IMR-90 (cell line): ENCODE measurements around the gene ALS2. TPM values are rescaled to one million over a fixed set of nuclear protein-coding genes. Genes with fewer than 3 reads are reported as not detected.

Experiments used
- ATAC-seq: fragments of 200-7000 bp; cut with Tn5 transposase; 2 replicates; pipeline ENCODE4 v1.9.1; 2020; ENCODE audit warnings: low read depth, mild to moderate bottlenecking, moderate library complexity
- BruUV-seq: library from RNA; stranded (reverse); fragments of 400-500 nt; replicated peaks from 2 replicates; lab custom pipeline; 2021; lab: Mats Ljungman, UMichigan
- CTCF ChIA-PET: fragments of 300-600 bp; formaldehyde crosslinking; extraction: SDS; loops from one replicate; lab custom pipeline; 2021; ENCODE audit warnings: antibody characterized with exemption; lab: Yijun Ruan, JAX
- POLR2A ChIA-PET: fragments of 300-600 bp; sonication (Branson Sonifier 250); formaldehyde crosslinking; loops from one replicate; lab custom pipeline; 2022; ENCODE audit warnings: antibody characterized with exemption; ENCODE audit not compliant: unreplicated experiment; lab: Charles Lee
- DNase-seq: peaks from one replicate; pipeline ENCODE4 v3.0.0; 2013
- H2AFZ ChIP-seq: replicated peaks from 2 replicates; pipeline ENCODE3; 2013; ENCODE audit warnings: low read length, mild to moderate bottlenecking; ENCODE audit not compliant: poor library complexity
- H2AK5ac ChIP-seq: 2 replicates; pipeline ENCODE4 v1.6.1; 2013; ENCODE audit warnings: low read depth, low read length, inconsistent platforms
- H2AK9ac ChIP-seq: replicated peaks from 2 replicates; pipeline ENCODE3; 2013; ENCODE audit warnings: mild to moderate bottlenecking, low read depth, low read length, moderate library complexity; ENCODE audit not compliant: poor library complexity
- H2BK120ac ChIP-seq: 2 replicates; pipeline ENCODE4 v1.6.1; 2013; ENCODE audit warnings: low read depth, low read length, inconsistent platforms
- H2BK15ac ChIP-seq: 3 replicates; pipeline ENCODE4 v1.6.1; 2013; ENCODE audit warnings: low read depth, low read length, inconsistent platforms
- H2BK20ac ChIP-seq: 2 replicates; pipeline ENCODE4 v1.6.1; 2013; ENCODE audit warnings: low read depth, mild to moderate bottlenecking, inconsistent platforms, low read length, moderate library complexity
- H2BK5ac ChIP-seq: 2 replicates; pipeline ENCODE4 v1.6.1; 2013; ENCODE audit warnings: mild to moderate bottlenecking, low read depth, low read length, inconsistent platforms; ENCODE audit not compliant: poor library complexity, severe bottlenecking
- H3K14ac ChIP-seq: replicated peaks from 2 replicates; pipeline ENCODE4 v1.6.1; 2013; ENCODE audit warnings: low read depth, low read length, inconsistent platforms
- H3K18ac ChIP-seq: 2 replicates; pipeline ENCODE4 v1.6.1; 2013; ENCODE audit warnings: low read depth, low read length, control low read depth
- H3K23ac ChIP-seq: 2 replicates; pipeline ENCODE4 v1.6.1; 2013; ENCODE audit warnings: low read depth, low read length, inconsistent platforms
- H3K27ac ChIP-seq: 2 replicates; pipeline ENCODE4 v1.5.1; 2013; ENCODE audit warnings: mild to moderate bottlenecking, control low read depth, low read length; ENCODE audit not compliant: insufficient read depth
- H3K27me3 ChIP-seq: 2 replicates; pipeline ENCODE4 v1.6.1; 2013; ENCODE audit warnings: low read length; ENCODE audit not compliant: control insufficient read depth, insufficient read depth
- H3K36me3 ChIP-seq: 2 replicates; pipeline ENCODE4 v1.6.1; 2013; ENCODE audit warnings: low read length, mixed read lengths; ENCODE audit not compliant: control insufficient read depth, insufficient read depth
- H3K4ac ChIP-seq: 2 replicates; pipeline ENCODE4 v1.6.1; 2013; ENCODE audit warnings: low read depth, low read length, inconsistent platforms
- H3K4me1 ChIP-seq: 2 replicates; pipeline ENCODE4 v1.6.1; 2013; ENCODE audit warnings: low read length, mixed read lengths; ENCODE audit not compliant: control insufficient read depth, insufficient read depth
- H3K4me2 ChIP-seq: 2 replicates; pipeline ENCODE4 v1.6.1; 2013; ENCODE audit warnings: low read depth, mild to moderate bottlenecking, control low read depth, low read length, moderate library complexity
- H3K4me3 ChIP-seq: 2 replicates; pipeline ENCODE4 v1.5.1; 2013; ENCODE audit warnings: low read depth, mild to moderate bottlenecking, control low read depth, low read length, moderate library complexity; ENCODE audit not compliant: insufficient read depth
- H3K56ac ChIP-seq: 2 replicates; pipeline ENCODE4 v1.6.1; 2013; ENCODE audit warnings: low read length, inconsistent platforms; ENCODE audit not compliant: insufficient read depth; ENCODE audit errors: extremely low read depth
- H3K79me1 ChIP-seq, 2 experiments: 2 replicates each; pipeline ENCODE4 v1.6.1; 2013; ENCODE audit warnings: low read length in 2 of 2, inconsistent platforms in 1 of 2, low read depth in 1 of 2
- H3K9ac ChIP-seq: 2 replicates; pipeline ENCODE4 v1.6.1; 2013; ENCODE audit warnings: low read depth, low read length, control low read depth
- H3K9me1 ChIP-seq: 2 replicates; pipeline ENCODE4 v1.6.1; 2013; ENCODE audit warnings: low read length, inconsistent platforms; ENCODE audit not compliant: insufficient read depth
- H3K9me3 ChIP-seq: 2 replicates; pipeline ENCODE4 v1.6.1; 2013; ENCODE audit warnings: low read length; ENCODE audit not compliant: control insufficient read depth, insufficient read depth
- H4K20me1 ChIP-seq: 2 replicates; pipeline ENCODE4 v1.6.1; 2013; ENCODE audit warnings: low read length, inconsistent platforms; ENCODE audit not compliant: insufficient read depth
- H4K5ac ChIP-seq: 2 replicates; pipeline ENCODE4 v1.6.1; 2013; ENCODE audit warnings: mild to moderate bottlenecking, low read depth, low read length, control low read depth
- H4K8ac ChIP-seq, 2 experiments: 2 replicates each; pipeline ENCODE4 v1.6.1; 2013; ENCODE audit warnings: low read depth in 2 of 2, low read length in 2 of 2, control low read depth in 1 of 2, inconsistent platforms in 1 of 2
- H4K91ac ChIP-seq: 2 replicates; pipeline ENCODE4 v1.6.1; 2013; ENCODE audit warnings: low read depth, low read length, inconsistent platforms; ENCODE audit not compliant: insufficient read depth
- BHLHE40 ChIP-seq: fragments of 150-350 bp; IDR thresholded peaks from 2 replicates; pipeline ENCODE4 v1.6.1; 2016; ENCODE audit warnings: mild to moderate bottlenecking, low read depth, low read length
- CHD1 ChIP-seq: IDR thresholded peaks from 2 replicates; pipeline ENCODE4 v1.6.1; 2012; ENCODE audit warnings: low read depth, low read length, improper control_type of control experiment
- CTCF ChIP-seq: conservative IDR thresholded peaks from 2 replicates; pipeline ENCODE4 v1.5.1; 2012; ENCODE audit warnings: mild to moderate bottlenecking, low read depth, low read length, improper control_type of control experiment
- FOS ChIP-seq: fragments of 150-350 bp; IDR thresholded peaks from 2 replicates; pipeline ENCODE4 v1.6.1; 2016; ENCODE audit warnings: low read depth, low read length
- MAFK ChIP-seq: IDR thresholded peaks from 2 replicates; pipeline ENCODE4 v1.6.1; 2012; ENCODE audit warnings: low read depth, low read length, improper control_type of control experiment
- MAZ ChIP-seq: IDR thresholded peaks from 2 replicates; pipeline ENCODE4 v1.6.1; 2012; ENCODE audit warnings: low read depth, mild to moderate bottlenecking, low read length, improper control_type of control experiment, moderate library complexity, borderline replicate concordance
- NFE2L2 ChIP-seq: fragments of 150-350 bp; IDR thresholded peaks from 2 replicates; pipeline ENCODE4 v1.6.1; 2016; ENCODE audit warnings: low read depth, mild to moderate bottlenecking, low read length
- POLR2A ChIP-seq: IDR thresholded peaks from 2 replicates; pipeline ENCODE4 v1.6.1; 2012; ENCODE audit warnings: mild to moderate bottlenecking, low read depth, low read length
- RFX5 ChIP-seq: IDR thresholded peaks from 2 replicates; pipeline ENCODE4 v1.8.0; 2012; ENCODE audit warnings: low read depth, mild to moderate bottlenecking, low read length, moderate library complexity
- SMC3 ChIP-seq: fragments of 150-350 bp; IDR thresholded peaks from 2 replicates; pipeline ENCODE4 v1.6.1; 2016; ENCODE audit warnings: low read depth, mild to moderate bottlenecking, antibody characterized with exemption, low read length, moderate library complexity
- dilution Hi-C: fragments of 300-500 bp; cut with HindIII; formaldehyde crosslinking; loops from one replicate; pipeline ENCODE4 v1.14.3; 2018; ENCODE audit warnings: low sequenced_read_pairs; ENCODE audit not compliant: unreplicated experiment
- in situ Hi-C: fragments of 300-500 bp; cut with MboI; formaldehyde crosslinking; loops from 3 replicates; pipeline ENCODE4 v1.14.3; 2019; ENCODE audit warnings: low sequenced_read_pairs, inconsistent platforms, mixed read lengths
- intact Hi-C: fragments of 100-400 bp; cut with micrococcal nuclease; formaldehyde crosslinking; loops from 2 replicates; pipeline ENCODE4 v1.10.0; 2022
- polyA plus RNA-seq, 3 experiments: library from polyadenylated mRNA; depleted of rRNA; stranded (reverse); fragments of >200 nt; gene quantifications; 2 replicates each; pipeline ENCODE4 v1.2.3, GENCODE V29; 2012; ENCODE audit warnings: low replicate concordance in 1 of 3
- total RNA-seq: library from RNA; depleted of rRNA; stranded (reverse); fragments of >200 nt; gene quantifications from 2 replicates; pipeline ENCODE4 v1.2.3, GENCODE V29; 2012
- TF ChIP-seq, protein P1 (sequence below): fragments of 150-350 bp; IDR thresholded peaks from 2 replicates; pipeline ENCODE4 v1.6.1; 2016; ENCODE audit warnings: low read depth, mild to moderate bottlenecking, low read length, moderate library complexity, borderline replicate concordance
- TF ChIP-seq, protein P2 (sequence below): fragments of 150-350 bp; IDR thresholded peaks from 2 replicates; pipeline ENCODE4 v1.6.1; 2017; ENCODE audit warnings: mild to moderate bottlenecking, antibody characterized with exemption, low read length, low read depth

Gene ALS2
- total and polyA plus RNA-seq, 2 of the 4 experiments (the other 2 are of a cell fraction) = 14.4 to 42.3 TPM

GRCh38 chr2:201777869-201778268 is 2.9 kb downstream of the ALS2 start:
- no TSS peak for BruUV-seq
- Histone ChIP-seq H3K23ac (no peak overlapping the region), H3K79me1 (peaks cover 18 to 66% of the 10 kb centered on the region in 2 experiments), H2BK5ac (no peak overlapping the region), H2AK5ac (no peak overlapping the region), H3K4me2 (no peak overlapping the region), H3K36me3 (0 out of 2 replicates have a peak, but pooled peaks cover 2% of the 10 kb centered on the region), H2AFZ (no peak overlapping the region), H3K18ac (no peak overlapping the region), H2BK15ac (no peak overlapping the region), H3K14ac (no peak overlapping the region), H4K8ac (no peak overlapping the region), H3K27ac (no peak overlapping the region), H3K4me3 (no peak overlapping the region), H3K4me1 (peaks cover 5% of the 10 kb centered on the region; the same call in 1 of the 2 replicates), H2AK9ac (no peak overlapping the region), H3K4ac (no peak overlapping the region), H4K5ac (no peak overlapping the region), H3K9me3 (no peaks in the 10 kb centered on the region), H3K9me1 (peaks cover 14% of the 10 kb centered on the region), H4K91ac (no peak overlapping the region), H3K27me3 (no peaks in the 10 kb centered on the region), H4K20me1 (peaks cover 28% of the 10 kb centered on the region; the same call in 1 of the 2 replicates), H3K9ac (no peak overlapping the region), H3K56ac (no peak overlapping the region), H2BK120ac (no peak overlapping the region), H2BK20ac (no peak overlapping the region)
- POLR2A ChIA-PET = no interaction called here
- ATAC-seq (no peak), DNase-seq (no peak)
- in situ Hi-C loops = no loop called here
- CTCF ChIA-PET = interaction anchor here (0.6 kb wide), 1 partner anchor 9 kb away, joined by 3 read pairs; no protein-coding TSS in a partner anchor
- dilution Hi-C loops = no loop called here
- TF ChIP-seq BHLHE40 (no peak), SMC3 (no peak), FOS (no peak), POLR2A (no peak), CTCF (no peak), NFE2L2 (no peak), MAZ (no peak), RFX5 (no peak), CHD1 (no peak), MAFK (no peak)
- TF ChIP-seq, protein P1, sequence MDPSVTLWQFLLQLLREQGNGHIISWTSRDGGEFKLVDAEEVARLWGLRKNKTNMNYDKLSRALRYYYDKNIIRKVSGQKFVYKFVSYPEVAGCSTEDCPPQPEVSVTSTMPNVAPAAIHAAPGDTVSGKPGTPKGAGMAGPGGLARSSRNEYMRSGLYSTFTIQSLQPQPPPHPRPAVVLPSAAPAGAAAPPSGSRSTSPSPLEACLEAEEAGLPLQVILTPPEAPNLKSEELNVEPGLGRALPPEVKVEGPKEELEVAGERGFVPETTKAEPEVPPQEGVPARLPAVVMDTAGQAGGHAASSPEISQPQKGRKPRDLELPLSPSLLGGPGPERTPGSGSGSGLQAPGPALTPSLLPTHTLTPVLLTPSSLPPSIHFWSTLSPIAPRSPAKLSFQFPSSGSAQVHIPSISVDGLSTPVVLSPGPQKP = no peak
- TF ChIP-seq, protein P2, sequence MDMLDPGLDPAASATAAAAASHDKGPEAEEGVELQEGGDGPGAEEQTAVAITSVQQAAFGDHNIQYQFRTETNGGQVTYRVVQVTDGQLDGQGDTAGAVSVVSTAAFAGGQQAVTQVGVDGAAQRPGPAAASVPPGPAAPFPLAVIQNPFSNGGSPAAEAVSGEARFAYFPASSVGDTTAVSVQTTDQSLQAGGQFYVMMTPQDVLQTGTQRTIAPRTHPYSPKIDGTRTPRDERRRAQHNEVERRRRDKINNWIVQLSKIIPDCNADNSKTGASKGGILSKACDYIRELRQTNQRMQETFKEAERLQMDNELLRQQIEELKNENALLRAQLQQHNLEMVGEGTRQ = no peak
- intact Hi-C loops = no loop called here
